ENCODE measurements around the gene TBC1D7.

TBC1D7 gene

DNA sequence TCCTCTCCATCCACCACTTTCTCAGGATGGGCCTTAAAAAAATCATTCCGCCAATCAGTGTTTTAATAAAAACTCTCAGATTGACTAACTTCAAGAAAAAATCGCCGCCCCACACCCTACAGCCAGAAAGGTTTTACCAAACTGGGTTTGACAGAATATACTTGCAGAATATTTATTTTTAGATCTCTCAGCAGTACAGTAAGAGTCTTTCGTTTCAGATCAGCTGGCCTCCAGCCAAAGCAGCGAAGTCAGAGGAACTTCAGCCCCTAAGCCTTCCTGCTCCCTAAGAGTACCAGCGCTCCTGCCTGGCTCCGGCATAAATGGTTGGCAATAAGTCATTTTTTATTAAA lies 24.7 kb downstream of the TBC1D7 start:
- peak overlapping the region; percentile 96 for H3K4me2 ChIP-seq
- H4K20me1 ChIP-seq (ENCODE audit: insufficient read depth): no peaks in the 10 kb centered on the region
- H3K79me2 ChIP-seq (ENCODE audit: insufficient read depth, low read depth): no peaks in the 10 kb centered on the region
- peak overlapping the region; percentile 53 for H3K27ac ChIP-seq
- no peak overlapping the region for H2AFZ ChIP-seq (ENCODE audit: low read depth)
- TF ChIP-seq CTCF (conservative IDR thresholded peaks at IDR 0.05; ENCODE audit: low read depth, low read length): no peak
- peaks cover 39% of the 10 kb centered on the region for H3K4me1 ChIP-seq (ENCODE audit: low read depth, poor library complexity, severe bottlenecking)
- H3K27me3 ChIP-seq (ENCODE audit: insufficient read depth, low read depth): no peaks in the 10 kb centered on the region
- H3K9ac ChIP-seq: peak overlapping the region; percentile 27; the same call in 1 of the 2 replicates
- H3K4me3 ChIP-seq (IDR thresholded peaks at IDR 0.05; ENCODE audit: insufficient read depth, low read depth, low read length): no peak overlapping the region
- H3K36me3 ChIP-seq (ENCODE audit: insufficient read depth): no peaks in the 10 kb centered on the region

DNA sequence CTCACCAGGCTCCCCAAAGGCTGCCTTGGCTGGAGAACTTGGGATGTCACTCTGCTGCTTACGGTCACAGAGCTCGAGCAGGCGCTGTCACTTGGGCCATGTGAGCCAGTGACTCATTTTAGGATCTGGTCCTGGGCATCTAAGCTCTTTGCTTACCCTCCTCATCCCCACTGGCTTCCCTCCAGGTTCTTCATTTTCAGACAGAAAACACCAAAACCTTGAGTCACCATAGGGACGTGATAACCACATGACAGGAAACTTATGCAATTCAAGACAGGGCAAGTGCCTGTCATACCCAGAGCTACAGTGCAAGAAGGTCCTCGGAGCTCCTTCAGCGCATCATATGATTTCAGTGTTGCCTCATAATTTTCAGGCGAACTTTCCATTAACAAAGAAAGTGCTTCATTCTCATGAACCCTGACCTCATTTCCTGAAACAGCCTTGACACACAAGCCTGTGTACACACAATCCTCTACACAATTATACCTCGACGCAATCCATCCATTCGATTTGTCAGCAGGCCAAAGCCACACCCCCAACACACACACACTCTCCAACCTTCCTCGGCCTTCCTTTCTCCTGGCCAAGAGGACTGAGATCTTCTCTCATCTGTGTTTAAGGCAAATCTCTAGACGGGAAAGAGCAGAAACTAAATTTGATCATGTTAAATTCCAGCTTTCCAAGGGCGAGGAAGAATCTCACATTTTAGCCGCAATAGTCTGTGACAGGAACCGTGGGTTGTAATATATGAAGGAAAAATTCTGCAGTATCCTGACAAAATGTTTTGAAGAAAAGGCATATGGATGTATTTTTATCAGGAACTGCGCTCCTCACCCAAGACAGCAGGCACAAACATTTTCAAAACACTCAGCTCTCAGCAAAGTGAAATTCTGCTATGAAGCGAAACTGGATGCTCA lies 25.3 kb downstream of the TBC1D7 start:
- Histone ChIP-seq H3K4me2 (peak overlapping the region; percentile 96), H3K4me1 (ENCODE audit: low read depth, poor library complexity, severe bottlenecking) (peaks cover 39% of the 10 kb centered on the region), H4K20me1 (ENCODE audit: insufficient read depth) (no peaks in the 10 kb centered on the region), H3K9ac (peak overlapping the region; percentile 27; the same call in 1 of the 2 replicates), H3K4me3 (IDR thresholded peaks at IDR 0.05; ENCODE audit: insufficient read depth, low read depth, low read length) (no peak overlapping the region), H3K27ac (peak overlapping the region; percentile 53), H3K27me3 (ENCODE audit: insufficient read depth, low read depth) (no peaks in the 10 kb centered on the region), H3K79me2 (ENCODE audit: insufficient read depth, low read depth) (no peaks in the 10 kb centered on the region), H3K36me3 (ENCODE audit: insufficient read depth) (no peaks in the 10 kb centered on the region), H2AFZ (ENCODE audit: low read depth) (peak overlapping the region; percentile 33; the same call in 1 of the 2 replicates)
- no peak for TF ChIP-seq CTCF (conservative IDR thresholded peaks at IDR 0.05; ENCODE audit: low read depth, low read length)

- H3K9ac ChIP-seq: peak overlapping the region; percentile 27; the same call in 1 of the 2 replicates
- no peak overlapping the region for H3K4me3 ChIP-seq (IDR thresholded peaks at IDR 0.05; ENCODE audit: insufficient read depth, low read depth, low read length)
- H3K4me1 ChIP-seq (ENCODE audit: low read depth, poor library complexity, severe bottlenecking): peaks cover 39% of the 10 kb centered on the region
- H3K36me3 ChIP-seq (ENCODE audit: insufficient read depth): no peaks in the 10 kb centered on the region
- peak overlapping the region; percentile 96 for H3K4me2 ChIP-seq
- H3K79me2 ChIP-seq (ENCODE audit: insufficient read depth, low read depth): no peaks in the 10 kb centered on the region
- no peak overlapping the region for H2AFZ ChIP-seq (ENCODE audit: low read depth)
- H3K27me3 ChIP-seq (ENCODE audit: insufficient read depth, low read depth): no peaks in the 10 kb centered on the region
- TF ChIP-seq CTCF (conservative IDR thresholded peaks at IDR 0.05; ENCODE audit: low read depth, low read length): no peak
- H4K20me1 ChIP-seq (ENCODE audit: insufficient read depth): no peaks in the 10 kb centered on the region
- H3K27ac ChIP-seq: peak overlapping the region; percentile 53; the same call in 1 of the 2 replicates
Observed at GRCh38 chr6:13302291-13302690, 26.0 kb downstream of the TBC1D7 start.

DNA sequence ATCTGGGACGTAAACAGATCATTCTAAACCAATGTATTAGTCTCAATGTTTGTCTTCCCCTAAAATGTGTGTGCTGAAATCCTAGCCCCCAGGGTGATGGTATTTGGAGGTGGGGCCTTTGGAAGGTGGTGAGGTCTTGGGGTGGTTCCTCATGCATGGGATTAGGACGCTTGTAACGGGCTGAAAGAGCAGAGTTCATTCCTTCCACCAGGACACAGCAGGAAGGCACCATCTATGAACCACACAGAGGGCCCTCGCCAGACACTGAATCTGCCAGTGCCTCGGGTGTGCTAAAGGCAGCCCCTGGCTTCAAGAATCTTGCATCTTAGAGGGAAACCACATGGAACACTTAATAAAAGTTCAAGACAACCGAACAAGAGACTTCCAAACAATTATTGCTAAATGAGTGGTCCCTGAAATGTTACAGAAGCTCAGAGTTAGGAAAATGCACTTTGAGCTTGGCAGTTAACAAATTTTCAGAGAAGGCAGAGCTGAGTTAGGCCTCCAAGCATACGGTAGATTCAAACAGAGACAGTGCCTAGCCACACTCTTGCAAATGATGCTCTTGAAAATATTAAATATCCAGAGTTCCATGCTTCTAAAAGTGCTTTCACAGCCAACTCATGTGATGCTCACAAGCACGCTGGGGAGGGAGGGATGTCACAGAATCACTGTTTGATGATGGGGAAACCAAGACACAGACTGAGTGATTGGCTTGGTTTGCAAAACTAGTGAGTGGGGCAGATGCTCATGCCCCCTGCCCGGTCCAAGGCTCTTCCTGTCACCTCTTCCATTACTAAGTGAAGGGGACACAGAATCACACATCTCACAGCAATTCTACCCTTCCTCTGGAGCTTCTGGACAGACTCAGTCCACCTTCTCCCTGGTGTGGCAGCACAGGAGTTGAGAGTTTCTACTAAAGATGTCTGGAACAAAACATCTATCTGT lies 27.4 kb downstream of the TBC1D7 start:
- no peaks in the 10 kb centered on the region for H3K79me2 ChIP-seq (ENCODE audit: insufficient read depth, low read depth)
- no peak overlapping the region for H3K4me2 ChIP-seq
- H3K27me3 ChIP-seq (ENCODE audit: insufficient read depth, low read depth): no peaks in the 10 kb centered on the region
- peaks cover 38% of the 10 kb centered on the region for H3K4me1 ChIP-seq (ENCODE audit: low read depth, poor library complexity, severe bottlenecking)
- H4K20me1 ChIP-seq (ENCODE audit: insufficient read depth): no peaks in the 10 kb centered on the region
- H2AFZ ChIP-seq (ENCODE audit: low read depth): no peak overlapping the region
- TF ChIP-seq CTCF (conservative IDR thresholded peaks at IDR 0.05; ENCODE audit: low read depth, low read length): no peak
- H3K36me3 ChIP-seq (ENCODE audit: insufficient read depth): no peaks in the 10 kb centered on the region
- H3K27ac ChIP-seq: no peak overlapping the region
- H3K4me3 ChIP-seq (IDR thresholded peaks at IDR 0.05; ENCODE audit: insufficient read depth, low read depth, low read length): no peak overlapping the region
- H3K9ac ChIP-seq: no peak overlapping the region
